ENCODE measurements around the gene GARIN5A. TPM values are rescaled to one million over a fixed set of nuclear protein-coding genes. Genes with fewer than 3 reads are reported as not detected.

The GARIN5A gene
- total RNA-seq, 1 donor: 0.36 TPM

GRCh38 chr19:50485284-50485955, 8.8 kb upstream of the GARIN5A start:
- Histone ChIP-seq H3K4me2 (ENCODE audit: insufficient read depth, low read length) (no peak overlapping the region), H4K20me1 (ENCODE audit: insufficient read depth, low read length) (peaks cover 9% of the 10 kb centered on the region), H3K9me3 (ENCODE audit: low read depth, low read length) (no peaks in the 10 kb centered on the region), H3K4me3 (ENCODE audit: insufficient read depth, low read length) (no peak overlapping the region), H3K27me3 (ENCODE audit: insufficient read depth, low read length) (peaks cover 15% of the 10 kb centered on the region), H3K79me2 (ENCODE audit: insufficient read depth, low read length) (no peaks in the 10 kb centered on the region), H3K4me1 (ENCODE audit: insufficient read depth, low read length) (no peaks in the 10 kb centered on the region), H3K27ac (ENCODE audit: low read depth, low read length) (no peak overlapping the region), H2AFZ (ENCODE audit: low read length) (no peak overlapping the region), H3K36me3 (ENCODE audit: insufficient read depth, low read length) (no peaks in the 10 kb centered on the region)
- TF ChIP-seq, protein P1, sequence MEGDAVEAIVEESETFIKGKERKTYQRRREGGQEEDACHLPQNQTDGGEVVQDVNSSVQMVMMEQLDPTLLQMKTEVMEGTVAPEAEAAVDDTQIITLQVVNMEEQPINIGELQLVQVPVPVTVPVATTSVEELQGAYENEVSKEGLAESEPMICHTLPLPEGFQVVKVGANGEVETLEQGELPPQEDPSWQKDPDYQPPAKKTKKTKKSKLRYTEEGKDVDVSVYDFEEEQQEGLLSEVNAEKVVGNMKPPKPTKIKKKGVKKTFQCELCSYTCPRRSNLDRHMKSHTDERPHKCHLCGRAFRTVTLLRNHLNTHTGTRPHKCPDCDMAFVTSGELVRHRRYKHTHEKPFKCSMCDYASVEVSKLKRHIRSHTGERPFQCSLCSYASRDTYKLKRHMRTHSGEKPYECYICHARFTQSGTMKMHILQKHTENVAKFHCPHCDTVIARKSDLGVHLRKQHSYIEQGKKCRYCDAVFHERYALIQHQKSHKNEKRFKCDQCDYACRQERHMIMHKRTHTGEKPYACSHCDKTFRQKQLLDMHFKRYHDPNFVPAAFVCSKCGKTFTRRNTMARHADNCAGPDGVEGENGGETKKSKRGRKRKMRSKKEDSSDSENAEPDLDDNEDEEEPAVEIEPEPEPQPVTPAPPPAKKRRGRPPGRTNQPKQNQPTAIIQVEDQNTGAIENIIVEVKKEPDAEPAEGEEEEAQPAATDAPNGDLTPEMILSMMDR (IDR thresholded peaks at IDR 0.05; ENCODE audit: extremely low read depth, low read depth, low read length): no peak
- no peak for DNase-seq (ENCODE audit: insufficient read length, low spot score, missing footprints)

DNA sequence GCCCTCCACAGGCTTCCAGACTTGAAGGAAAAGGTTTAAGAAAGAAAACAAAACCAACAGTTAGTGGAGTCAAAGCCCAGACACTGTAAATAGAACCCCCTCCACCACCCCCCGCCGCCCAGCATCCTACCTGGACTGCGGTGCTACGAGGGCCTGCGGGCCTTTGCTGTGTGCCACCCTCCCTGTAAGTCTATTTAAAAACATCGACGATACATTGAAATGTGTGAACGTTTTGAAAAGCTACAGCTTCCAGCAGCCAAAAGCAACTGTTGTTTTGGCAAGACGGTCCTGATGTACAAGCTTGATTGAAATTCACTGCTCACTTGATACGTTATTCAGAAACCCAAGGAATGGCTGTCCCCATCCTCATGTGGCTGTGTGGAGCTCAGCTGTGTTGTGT, 6.3 kb upstream of the GARIN5A start:
- Histone ChIP-seq H3K27ac (ENCODE audit: low read depth, low read length) (no peak overlapping the region), H3K4me2 (ENCODE audit: insufficient read depth, low read length) (no peak overlapping the region), H3K27me3 (ENCODE audit: insufficient read depth, low read length) (peaks cover 12% of the 10 kb centered on the region), H3K4me1 (ENCODE audit: insufficient read depth, low read length) (no peaks in the 10 kb centered on the region), H2AFZ (ENCODE audit: low read length) (no peak overlapping the region), H3K36me3 (ENCODE audit: insufficient read depth, low read length) (peaks cover 9% of the 10 kb centered on the region), H3K4me3 (ENCODE audit: insufficient read depth, low read length) (no peak overlapping the region), H3K9me3 (ENCODE audit: low read depth, low read length) (no peaks in the 10 kb centered on the region), H4K20me1 (ENCODE audit: insufficient read depth, low read length) (peaks cover 26% of the 10 kb centered on the region), H3K79me2 (ENCODE audit: insufficient read depth, low read length) (peaks cover 15% of the 10 kb centered on the region)
- TF ChIP-seq, protein P1 (IDR thresholded peaks at IDR 0.05; ENCODE audit: extremely low read depth, low read depth, low read length): no peak
- no peak for DNase-seq (ENCODE audit: insufficient read length, low spot score, missing footprints)

- Histone ChIP-seq H3K27ac (ENCODE audit: low read depth, low read length) (no peak overlapping the region), H3K4me2 (ENCODE audit: insufficient read depth, low read length) (no peak overlapping the region), H3K36me3 (ENCODE audit: insufficient read depth, low read length) (peaks cover 10% of the 10 kb centered on the region), H3K9me3 (ENCODE audit: low read depth, low read length) (no peaks in the 10 kb centered on the region), H2AFZ (ENCODE audit: low read length) (no peak overlapping the region), H3K27me3 (ENCODE audit: insufficient read depth, low read length) (peaks cover 8% of the 10 kb centered on the region), H3K4me3 (ENCODE audit: insufficient read depth, low read length) (no peak overlapping the region), H4K20me1 (ENCODE audit: insufficient read depth, low read length) (peaks cover 28% of the 10 kb centered on the region), H3K4me1 (ENCODE audit: insufficient read depth, low read length) (peaks cover 3% of the 10 kb centered on the region), H3K79me2 (ENCODE audit: insufficient read depth, low read length) (peaks cover 21% of the 10 kb centered on the region)
- TF ChIP-seq, protein P1 (IDR thresholded peaks at IDR 0.05; ENCODE audit: extremely low read depth, low read depth, low read length): no peak
- no peak for DNase-seq (ENCODE audit: insufficient read length, low spot score, missing footprints)
Measured at GRCh38 chr19:50482271-50482855, 5.7 kb upstream of the GARIN5A start.

DNA sequence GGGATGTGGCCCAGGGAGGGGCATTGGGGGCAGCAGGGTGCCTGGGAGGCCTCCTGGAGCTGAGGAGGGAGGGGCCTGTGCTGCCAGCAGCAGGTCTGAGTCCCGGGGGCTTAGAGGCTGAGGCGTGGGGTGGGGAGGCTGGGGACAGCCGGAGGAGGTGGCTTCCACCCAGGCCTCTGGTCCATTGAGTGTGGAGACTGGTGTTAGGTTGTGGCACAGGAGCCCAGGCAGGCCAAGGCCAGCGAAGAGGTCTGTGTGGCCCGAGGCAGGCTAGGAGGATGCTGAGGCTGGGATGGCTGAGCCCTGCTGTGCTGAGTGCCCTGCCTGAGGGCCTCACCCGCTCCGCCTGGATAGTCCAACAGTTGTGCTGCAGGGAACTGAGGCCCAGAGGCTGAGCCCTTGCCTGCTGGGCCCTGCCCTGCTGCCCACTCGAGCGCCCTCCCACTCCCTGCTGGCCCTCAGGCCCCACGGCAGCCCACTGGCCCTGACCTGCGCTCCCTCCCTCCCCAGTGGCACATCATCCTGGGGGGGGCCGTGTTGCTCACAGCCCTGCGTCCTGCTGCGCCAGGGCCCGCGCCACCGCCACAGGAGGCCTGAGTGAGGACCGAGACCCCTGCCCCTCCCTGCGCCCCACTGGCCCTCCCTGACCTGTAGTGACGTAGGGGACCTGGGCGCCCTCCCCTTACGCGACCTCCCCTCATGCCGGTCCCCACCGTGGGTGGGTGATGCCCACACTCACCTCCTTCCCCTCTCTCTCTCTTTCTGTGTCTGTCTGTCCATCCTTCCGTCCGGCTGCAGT, 4.9 kb upstream of the GARIN5A start:
- Histone ChIP-seq H3K27ac (ENCODE audit: low read depth, low read length) (no peak overlapping the region), H3K4me3 (ENCODE audit: insufficient read depth, low read length) (no peak overlapping the region), H2AFZ (ENCODE audit: low read length) (no peak overlapping the region), H3K9me3 (ENCODE audit: low read depth, low read length) (no peaks in the 10 kb centered on the region), H3K4me2 (ENCODE audit: insufficient read depth, low read length) (no peak overlapping the region), H3K36me3 (ENCODE audit: insufficient read depth, low read length) (peaks cover 10% of the 10 kb centered on the region), H3K4me1 (ENCODE audit: insufficient read depth, low read length) (peaks cover 7% of the 10 kb centered on the region), H3K79me2 (ENCODE audit: insufficient read depth, low read length) (peaks cover 23% of the 10 kb centered on the region), H4K20me1 (ENCODE audit: insufficient read depth, low read length) (peaks cover 23% of the 10 kb centered on the region), H3K27me3 (ENCODE audit: insufficient read depth, low read length) (no peaks in the 10 kb centered on the region)
- no peak for DNase-seq (ENCODE audit: insufficient read length, low spot score, missing footprints)
- TF ChIP-seq, protein P1 (IDR thresholded peaks at IDR 0.05; ENCODE audit: extremely low read depth, low read depth, low read length): no peak
